ENCODE measurements around the gene OPA1.

GRCh38 chr3:193732827-193733226, 139.8 kb downstream of the OPA1 start:
- TF ChIP-seq CTCF (IDR thresholded peaks at IDR 0.05), result no peak
- TF ChIP-seq POLR2A (IDR thresholded peaks at IDR 0.05), result no peak

Data from esophagus squamous epithelium (tissue), 4 donors.